Renal cortex interstitium (tissue), 11 donors: ENCODE measurements around the gene DNAH8. TPM values are rescaled to one million over a fixed set of nuclear protein-coding genes. Genes with fewer than 3 reads are reported as not detected.

Source experiments
- DNase-seq, 11 donors: peaks; one replicate each; pipeline ENCODE4 v3.0.0-alpha.2; 2013; ENCODE audit warnings: low read depth in 9 of 11, low spot score in 4 of 11; ENCODE audit errors: extremely low read depth in 1 of 11
- polyA plus RNA-seq, 3 donors: library from polyadenylated mRNA; unstranded; fragments of 120-200 nt; gene quantifications; one replicate each; pipeline ENCODE4 v1.2.1, GENCODE V29; 2013; ENCODE audit not compliant: insufficient read length in 3 of 3

DNAH8 gene
- polyA plus RNA-seq, 3 donors = 0.39 to 1.1 (median 0.90) TPM

DNA sequence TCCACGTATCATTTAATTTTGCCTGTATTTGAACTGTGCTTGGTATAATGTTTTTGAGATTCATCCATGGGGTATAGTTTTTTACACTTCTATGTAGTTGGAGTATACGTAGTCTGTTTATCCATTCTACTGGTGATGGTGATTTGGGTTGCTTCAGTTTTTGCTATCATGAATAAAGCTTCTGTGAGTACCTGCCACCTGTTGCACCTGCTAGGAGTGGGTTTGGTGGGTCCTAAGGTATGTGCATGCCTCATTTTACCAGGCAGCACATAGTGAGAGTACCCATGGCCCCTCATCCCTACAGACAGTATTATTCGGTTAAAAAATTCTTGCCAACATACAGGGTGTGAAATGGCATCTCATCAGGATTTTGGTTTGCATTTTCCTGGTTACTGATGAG lies 92.9 kb downstream of the DNAH8 start:
- no peak for DNase-seq

GRCh38 chr6:38813041-38813823 lies 98.1 kb downstream of the DNAH8 start:
- DNase-seq = no peak

GRCh38 chr6:38814761-38815160 lies 99.7 kb downstream of the DNAH8 start:
- no peak for DNase-seq

GRCh38 chr6:38815250-38815649 lies 100.1 kb downstream of the DNAH8 start:
- no peak for DNase-seq

DNA sequence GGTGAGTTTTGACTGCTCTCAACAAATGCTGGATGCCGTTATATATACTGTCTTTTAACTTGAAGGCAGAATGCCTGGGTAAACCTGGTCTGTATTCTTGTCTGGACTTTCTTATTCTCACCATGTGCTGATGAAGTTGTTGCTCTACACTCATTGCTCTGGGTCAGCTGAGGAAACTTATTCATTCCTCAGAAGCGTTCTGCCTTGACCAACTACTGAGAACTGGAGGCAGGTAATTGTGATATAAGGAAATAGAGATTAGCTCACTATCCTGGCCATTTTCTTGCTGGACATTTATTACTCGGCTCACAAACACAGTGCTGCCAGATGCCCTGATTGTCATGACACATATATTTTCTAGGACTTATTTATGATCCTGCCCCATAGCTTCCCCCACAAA lies 103.6 kb downstream of the DNAH8 start:
- peak in 1 of 11 donors; percentile 31 for DNase-seq

GRCh38 chr6:38822963-38823362 lies 107.9 kb downstream of the DNAH8 start:
- DNase-seq = no peak

DNA sequence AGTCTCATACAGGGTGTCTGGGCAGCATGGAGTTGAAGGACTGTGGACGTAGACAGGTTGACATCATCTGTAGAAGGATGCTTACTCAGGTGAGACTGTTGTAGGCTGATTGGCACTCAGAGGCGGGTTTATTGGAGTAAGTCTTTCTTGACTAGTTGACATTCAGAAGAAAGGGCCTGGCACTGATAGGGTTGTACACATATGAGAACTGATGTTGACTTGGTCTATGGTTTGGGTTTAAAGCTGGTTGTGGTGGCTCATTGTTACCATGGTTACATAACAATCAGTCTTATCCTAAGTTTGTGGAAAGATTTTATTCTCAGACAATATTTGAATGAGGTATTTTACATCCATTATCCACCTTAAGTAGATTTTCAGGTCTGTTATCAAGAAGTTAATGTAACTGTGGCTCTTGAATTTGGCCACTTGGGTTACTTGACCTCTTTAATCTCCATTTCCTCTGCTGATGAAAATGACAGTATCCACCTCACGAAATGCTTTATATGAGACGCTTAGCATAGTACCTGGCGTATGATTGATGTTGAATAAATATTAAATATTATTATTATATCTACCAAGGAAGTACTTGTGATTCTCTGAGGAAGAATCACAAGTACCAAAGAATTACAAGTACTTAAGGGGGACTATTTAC lies 109.3 kb downstream of the DNAH8 start:
- no peak for DNase-seq

- DNase-seq = no peak
Observed at GRCh38 chr6:38827024-38827423, 111.9 kb downstream of the DNAH8 start.

DNA sequence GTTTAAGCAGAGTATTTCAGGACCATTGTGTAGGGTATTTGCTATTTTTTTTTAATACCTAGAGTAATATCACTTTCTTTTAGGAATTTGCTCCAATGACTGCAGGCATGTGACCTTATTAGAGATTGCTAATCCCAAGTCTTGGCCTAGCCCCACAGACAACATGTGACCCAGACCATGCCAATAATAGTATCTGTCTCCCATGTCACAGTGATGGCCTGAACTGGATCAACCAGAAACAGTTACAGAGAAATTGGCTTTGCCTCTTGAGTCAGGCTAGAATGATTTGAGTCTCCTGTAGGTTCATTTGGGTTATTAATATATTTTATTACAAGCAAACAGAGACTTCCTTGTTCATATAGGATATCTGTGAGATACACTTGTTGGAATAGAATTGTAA lies 116.8 kb downstream of the DNAH8 start:
- no peak for DNase-seq

GRCh38 chr6:38833320-38833719 lies 118.2 kb downstream of the DNAH8 start:
- no peak for DNase-seq

DNA sequence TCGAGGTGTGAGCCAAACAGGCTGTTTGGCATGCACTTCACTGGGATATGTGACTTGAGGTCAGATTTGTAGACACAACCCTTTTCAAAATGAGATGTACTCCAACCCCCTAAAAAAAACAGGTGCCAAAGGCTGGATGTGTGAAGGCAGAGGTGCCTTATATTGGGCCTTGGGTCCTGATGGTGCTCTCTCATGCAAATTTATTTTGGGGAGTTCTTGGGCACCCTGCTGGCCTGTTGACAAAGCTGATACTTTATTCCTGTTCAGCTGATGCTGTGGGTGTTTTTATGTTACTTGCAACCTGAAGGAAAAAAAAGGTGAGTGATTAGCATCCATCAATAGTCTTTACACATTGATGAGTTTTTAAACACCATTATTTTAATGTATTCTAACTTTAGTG lies 121.5 kb downstream of the DNAH8 start:
- DNase-seq = no peak

DNA sequence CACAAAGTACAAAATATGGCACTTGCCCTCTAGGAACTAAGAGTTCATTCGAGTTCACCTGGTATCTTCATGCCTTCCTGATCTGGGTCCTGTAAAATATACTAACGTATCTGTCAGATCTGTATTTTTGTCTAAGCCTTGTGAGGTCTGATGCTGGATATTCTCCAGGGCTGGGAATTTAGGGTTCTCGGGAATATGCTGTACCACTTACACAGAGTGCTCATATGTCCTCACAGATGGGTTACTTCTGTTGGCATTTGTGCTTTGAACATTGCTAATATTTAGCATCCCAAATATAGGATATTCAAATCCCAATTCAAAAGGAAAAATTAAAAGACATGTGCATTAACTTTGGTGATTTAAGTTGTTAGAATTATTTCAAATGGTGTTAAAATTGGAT lies 122.0 kb downstream of the DNAH8 start:
- no peak for DNase-seq

DNA sequence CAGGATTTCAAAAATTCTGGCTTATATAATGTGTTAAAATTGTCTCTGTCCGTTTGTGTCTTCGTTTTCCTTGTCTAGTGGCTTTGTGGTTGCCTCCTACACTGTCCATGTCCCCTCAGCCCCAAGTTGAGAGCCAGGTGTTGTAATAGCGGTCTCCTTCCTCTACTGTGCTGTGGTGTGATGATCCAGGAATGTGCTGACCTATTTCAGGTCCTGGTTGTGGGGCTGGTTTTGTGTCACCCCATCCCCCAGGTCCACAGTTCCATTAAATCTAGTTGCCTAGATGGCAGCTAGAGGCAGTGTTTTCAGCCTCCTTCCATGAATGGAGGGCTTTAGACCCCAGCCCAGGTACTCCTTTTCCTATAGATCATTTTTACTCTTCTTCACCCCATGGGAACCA lies 128.7 kb downstream of the DNAH8 start:
- no peak for DNase-seq

DNA sequence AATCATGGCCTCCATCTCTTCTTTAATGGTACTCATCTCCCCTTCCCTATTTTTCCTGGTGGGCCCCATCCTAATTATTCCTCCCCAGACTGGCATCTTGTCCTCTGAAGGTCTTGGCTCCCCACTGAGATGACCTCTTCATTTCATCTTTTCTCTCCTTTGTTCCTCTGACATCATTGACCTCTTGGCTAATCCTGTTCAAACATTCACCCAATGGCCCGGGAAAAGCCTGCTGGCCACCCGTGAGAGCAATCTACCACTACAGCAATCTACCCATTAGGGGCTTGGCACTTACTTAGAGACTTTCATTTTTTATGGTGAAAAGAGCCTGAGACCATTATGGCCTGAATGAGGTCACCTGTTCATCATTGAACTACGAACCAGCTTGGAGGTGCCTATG lies 130.8 kb downstream of the DNAH8 start:
- DNase-seq = no peak

DNA sequence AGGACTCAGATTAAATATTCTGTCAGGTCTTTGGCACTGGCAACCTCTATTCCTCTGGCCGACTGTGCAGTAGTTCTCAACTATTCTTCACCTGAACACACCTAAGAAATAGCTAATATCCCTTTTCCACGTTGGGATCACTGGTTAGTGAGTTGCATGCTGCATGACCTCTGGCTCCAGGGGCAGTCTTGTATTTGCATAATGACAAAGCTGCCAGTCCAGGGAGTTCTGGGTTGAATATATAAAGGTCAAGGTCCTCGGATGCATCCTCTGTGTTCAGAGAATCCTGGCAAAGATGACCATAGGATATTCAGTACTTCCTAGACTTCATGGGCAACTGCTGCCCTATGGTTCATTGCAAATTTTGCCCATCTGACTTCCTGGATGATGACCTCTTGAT lies 131.2 kb downstream of the DNAH8 start:
- DNase-seq = no peak

DNA sequence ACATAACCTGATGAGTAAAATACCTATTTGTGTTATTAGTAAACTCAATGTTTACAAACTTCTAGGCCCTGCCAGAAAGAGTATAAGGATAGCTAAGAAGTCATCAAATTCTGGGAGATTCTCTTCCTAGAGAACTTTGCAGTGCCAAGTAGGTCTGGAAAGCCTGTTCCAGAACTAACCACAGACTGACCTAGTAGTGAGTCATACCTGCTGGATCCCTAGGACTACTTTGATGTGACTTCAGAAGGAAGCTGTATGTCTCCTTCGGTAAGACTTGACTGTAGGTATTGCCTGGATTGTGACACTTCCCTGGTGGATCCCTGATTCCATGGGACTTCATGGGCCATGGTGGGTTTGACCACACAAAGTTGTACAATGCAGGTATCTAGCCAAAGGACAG lies 131.7 kb downstream of the DNAH8 start:
- DNase-seq = no peak

GRCh38 chr6:38847497-38847896 lies 132.4 kb downstream of the DNAH8 start:
- DNase-seq = no peak

DNA sequence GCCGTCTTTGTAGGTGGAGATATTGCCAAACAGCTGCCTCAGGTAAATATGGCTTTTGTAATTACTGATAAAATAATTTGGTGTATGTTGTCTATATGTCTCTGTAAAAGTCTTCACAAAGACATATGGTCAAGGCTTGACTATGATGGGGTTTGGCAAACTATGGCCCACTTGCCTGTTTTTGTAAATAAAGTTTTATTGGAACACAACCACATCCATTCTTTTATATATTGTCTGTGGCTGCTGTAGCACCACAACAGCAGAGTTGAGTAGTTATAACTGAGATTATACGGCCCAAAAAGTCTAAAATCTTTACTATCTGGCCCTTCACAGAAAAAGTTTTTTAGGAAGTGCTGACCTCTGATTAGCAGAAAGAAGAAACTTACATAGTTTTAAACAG lies 133.6 kb downstream of the DNAH8 start:
- DNase-seq = no peak

DNA sequence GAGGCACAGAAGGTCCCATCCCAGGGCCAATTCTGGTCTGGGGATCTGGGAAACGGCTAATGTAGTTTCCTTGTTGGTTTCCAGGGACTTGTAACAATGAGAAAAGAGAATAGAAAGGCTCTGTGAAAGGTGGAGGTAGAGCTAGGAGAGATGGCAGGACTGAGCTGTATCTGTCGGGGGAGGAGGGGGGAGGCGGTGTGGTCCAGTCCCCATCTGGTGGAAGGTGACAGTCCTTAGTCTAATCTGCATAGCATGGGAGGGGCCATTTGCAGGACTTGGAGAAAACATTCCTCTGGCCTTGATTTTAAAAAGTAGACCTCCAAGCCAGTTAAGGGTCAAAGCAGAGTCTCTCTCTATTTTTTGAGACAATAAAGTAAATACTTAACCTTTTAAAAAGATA lies 137.1 kb downstream of the DNAH8 start:
- no peak for DNase-seq

DNA sequence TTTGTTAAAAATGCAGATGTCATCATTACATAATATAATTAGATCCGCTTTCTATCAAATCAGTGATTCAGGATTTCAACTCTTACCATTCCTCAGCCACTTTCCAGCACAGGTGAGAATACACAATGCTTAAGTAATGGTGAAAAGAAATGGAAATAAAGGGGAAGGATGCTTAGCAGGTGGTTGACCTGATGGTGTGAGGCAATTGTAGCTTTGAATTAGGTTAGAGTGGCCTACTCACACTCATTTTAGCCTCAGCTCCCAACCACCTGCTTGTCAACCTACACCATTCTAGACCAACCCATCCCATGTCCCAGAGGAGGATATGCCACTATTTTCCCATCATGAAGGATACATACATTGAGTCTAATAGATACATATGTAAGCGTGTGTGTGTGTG lies 138.1 kb downstream of the DNAH8 start:
- no peak for DNase-seq

GRCh38 chr6:38856492-38856891 lies 141.4 kb downstream of the DNAH8 start:
- DNase-seq = no peak
